ENCODE data around the gene GNAZ.

The GNAZ gene

GRCh38 chr22:23121424-23121823 lies 51.1 kb downstream of the GNAZ start:
- no peak for DNase-seq (ENCODE audit: extremely low read depth, insufficient read length)
- Histone ChIP-seq H3K27me3 (replicated peaks; ENCODE audit: control insufficient read depth, insufficient read depth, low read length) (no peaks in the 10 kb centered on the region; the same call in 1 of the 2 replicates), H3K36me3 (ENCODE audit: control insufficient read depth, insufficient read depth, low read length) (no peaks in the 10 kb centered on the region), H3K4me3 (replicated peaks; ENCODE audit: low read depth, low read length) (no peak overlapping the region)
- TF ChIP-seq CTCF (IDR thresholded peaks at IDR 0.05; ENCODE audit: insufficient read depth, low read length, poor library complexity, severe bottlenecking) = no peak

GRCh38 chr22:23122216-23122957 lies 52.1 kb downstream of the GNAZ start:
- Histone ChIP-seq H3K4me3 (replicated peaks; ENCODE audit: low read depth, low read length) (no peak overlapping the region), H3K27me3 (replicated peaks; ENCODE audit: control insufficient read depth, insufficient read depth, low read length) (no peaks in the 10 kb centered on the region; the same call in 1 of the 2 replicates), H3K36me3 (ENCODE audit: control insufficient read depth, insufficient read depth, low read length) (no peaks in the 10 kb centered on the region)
- DNase-seq (ENCODE audit: extremely low read depth, insufficient read length) = no peak
- TF ChIP-seq CTCF (IDR thresholded peaks at IDR 0.05; ENCODE audit: insufficient read depth, low read length, poor library complexity, severe bottlenecking) = no peak

- Histone ChIP-seq H3K27me3 (replicated peaks; ENCODE audit: control insufficient read depth, insufficient read depth, low read length) (no peaks in the 10 kb centered on the region; the same call in 1 of the 2 replicates), H3K36me3 (ENCODE audit: control insufficient read depth, insufficient read depth, low read length) (no peaks in the 10 kb centered on the region), H3K4me3 (replicated peaks; ENCODE audit: low read depth, low read length) (no peak overlapping the region)
- DNase-seq (ENCODE audit: extremely low read depth, insufficient read length) = no peak
- no peak for TF ChIP-seq CTCF (IDR thresholded peaks at IDR 0.05; ENCODE audit: insufficient read depth, low read length, poor library complexity, severe bottlenecking)
Observed at GRCh38 chr22:23122992-23123803, 52.9 kb downstream of the GNAZ start.

GRCh38 chr22:23123804-23124254 lies 53.5 kb downstream of the GNAZ start:
- DNase-seq (ENCODE audit: extremely low read depth, insufficient read length) = no peak
- Histone ChIP-seq H3K27me3 (replicated peaks; ENCODE audit: control insufficient read depth, insufficient read depth, low read length) (no peaks in the 10 kb centered on the region; the same call in 1 of the 2 replicates), H3K36me3 (ENCODE audit: control insufficient read depth, insufficient read depth, low read length) (no peaks in the 10 kb centered on the region), H3K4me3 (replicated peaks; ENCODE audit: low read depth, low read length) (no peak overlapping the region)
- no peak for TF ChIP-seq CTCF (IDR thresholded peaks at IDR 0.05; ENCODE audit: insufficient read depth, low read length, poor library complexity, severe bottlenecking)

- Histone ChIP-seq H3K36me3 (ENCODE audit: control insufficient read depth, insufficient read depth, low read length) (no peaks in the 10 kb centered on the region), H3K4me3 (replicated peaks; ENCODE audit: low read depth, low read length) (no peak overlapping the region), H3K27me3 (replicated peaks; ENCODE audit: control insufficient read depth, insufficient read depth, low read length) (no peaks in the 10 kb centered on the region; the same call in 1 of the 2 replicates)
- DNase-seq (ENCODE audit: extremely low read depth, insufficient read length) = no peak
- no peak for TF ChIP-seq CTCF (IDR thresholded peaks at IDR 0.05; ENCODE audit: insufficient read depth, low read length, poor library complexity, severe bottlenecking)
Observed at GRCh38 chr22:23124611-23125511, 54.5 kb downstream of the GNAZ start.
